Activated CD4-positive, CD25-positive, alpha-beta regulatory T cell (primary cell): ENCODE data around the gene ATOH1.

Experiments used
- DNase-seq, 4 experiments: peaks; one replicate each; lab custom pipeline; 2025; lab: John Stamatoyannopoulos, UW

The ATOH1 gene

DNA sequence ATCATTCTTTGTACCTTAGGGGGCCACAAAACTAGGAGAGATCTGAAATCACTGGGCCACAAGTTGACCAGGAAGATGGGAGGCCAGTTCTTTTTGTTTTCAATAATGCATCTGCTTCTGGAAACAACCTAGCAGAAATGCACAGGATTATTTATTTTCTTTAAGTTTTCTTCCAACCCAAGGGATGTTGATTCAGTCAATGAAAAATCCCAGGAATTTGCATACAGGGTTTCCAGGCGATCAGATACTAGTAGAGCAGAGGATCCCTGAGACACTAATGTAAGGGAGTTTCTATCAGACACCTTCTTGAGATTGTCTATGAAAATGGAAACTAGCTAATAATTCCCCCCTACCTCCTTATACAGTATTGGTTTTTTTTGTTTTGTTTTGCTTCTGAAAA lies 7.4 kb downstream of the ATOH1 start:
- DNase-seq: no peak

DNA sequence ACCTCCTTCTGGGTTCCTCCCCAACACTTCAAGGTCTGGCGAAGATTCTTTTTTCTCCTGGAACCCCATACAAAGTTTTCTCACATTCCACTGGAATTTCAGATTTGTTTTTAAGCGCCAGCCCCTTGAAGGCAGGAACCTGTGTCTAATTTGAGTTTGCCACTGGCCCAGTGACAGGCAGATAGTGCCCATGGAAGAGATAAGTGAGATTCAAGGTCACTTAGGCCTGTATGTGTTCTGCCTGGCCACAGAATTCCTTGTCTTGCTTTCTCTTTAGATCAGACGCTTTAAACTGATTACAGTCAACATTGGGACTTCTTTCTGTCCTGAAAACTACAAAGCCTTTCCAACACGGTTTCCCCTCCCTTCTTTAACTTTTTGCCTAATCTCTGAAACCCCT lies 11.2 kb downstream of the ATOH1 start:
- DNase-seq: no peak

DNA sequence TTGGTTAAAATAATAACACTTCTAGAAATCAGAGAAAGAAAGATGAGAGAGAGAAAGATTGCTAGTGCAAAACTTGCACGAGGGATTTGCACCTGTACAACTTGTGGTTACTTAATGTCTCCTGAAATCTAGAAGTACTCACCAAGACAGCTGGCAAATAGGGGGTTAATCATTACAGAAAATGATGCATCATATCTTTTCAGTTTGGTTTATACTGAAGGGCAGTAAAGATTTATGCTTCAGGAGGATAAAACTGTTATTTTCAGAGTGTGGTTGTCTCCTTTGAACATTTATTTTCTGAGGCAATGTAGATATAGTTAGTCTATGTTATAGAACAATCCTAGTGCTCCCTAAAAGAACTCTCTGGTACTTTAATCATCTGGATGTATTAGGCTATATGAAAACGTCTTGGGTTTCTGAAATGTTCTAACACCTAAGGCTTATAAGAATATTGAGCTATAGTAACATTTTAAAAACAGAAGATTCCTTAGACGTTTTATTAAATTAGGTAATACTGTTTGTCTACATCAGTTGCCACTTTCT lies 13.3 kb downstream of the ATOH1 start:
- DNase-seq: no peak

DNA sequence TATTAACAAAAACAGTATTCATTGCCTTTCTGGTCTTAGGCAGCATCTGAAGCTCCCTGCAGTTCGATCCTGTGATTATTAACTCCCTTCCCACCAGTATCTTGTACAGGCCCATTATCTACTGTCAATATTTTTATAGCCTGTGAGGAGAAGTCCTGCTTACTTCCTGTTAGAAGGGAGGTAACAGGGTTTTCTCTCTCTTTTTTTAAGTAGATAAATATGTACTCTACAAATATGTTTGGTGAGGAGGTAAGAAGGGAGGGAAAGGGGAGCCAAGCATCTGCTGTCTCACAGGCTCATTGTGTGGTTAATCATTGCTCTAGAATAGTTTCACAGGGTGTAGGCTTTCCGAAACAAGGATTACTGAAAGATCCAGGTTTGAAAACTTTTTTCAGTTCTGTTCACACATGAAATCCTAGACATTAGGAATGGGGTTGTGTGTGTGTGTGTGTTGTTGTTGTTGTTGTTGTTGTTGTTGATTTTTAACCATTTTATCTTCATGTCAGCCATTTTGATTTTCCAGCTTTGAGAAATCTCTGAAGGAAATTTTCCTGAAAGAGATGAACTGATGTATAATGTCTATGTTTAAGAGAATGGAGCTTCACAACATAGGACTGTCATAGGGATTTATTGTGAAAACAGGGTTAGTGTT lies 14.2 kb downstream of the ATOH1 start:
- DNase-seq: no peak

DNA sequence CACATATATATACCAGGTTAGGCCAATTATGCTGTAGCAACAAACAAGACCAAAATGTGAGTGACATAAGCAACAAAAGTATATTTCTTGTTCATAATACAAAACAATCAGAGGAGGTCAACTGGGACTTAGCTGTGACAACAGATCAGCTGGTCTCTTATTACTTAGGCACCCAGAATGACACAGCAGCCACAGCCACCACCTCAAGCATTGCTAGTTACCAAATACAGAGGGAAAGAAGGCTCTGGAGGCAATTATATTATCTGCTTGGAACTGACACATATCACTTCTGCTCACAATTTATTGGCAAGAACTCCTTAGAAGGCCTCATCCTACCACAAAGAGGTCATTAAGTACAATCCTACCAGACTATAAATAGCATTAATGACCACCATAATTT lies 15.2 kb downstream of the ATOH1 start:
- DNase-seq: no peak

DNA sequence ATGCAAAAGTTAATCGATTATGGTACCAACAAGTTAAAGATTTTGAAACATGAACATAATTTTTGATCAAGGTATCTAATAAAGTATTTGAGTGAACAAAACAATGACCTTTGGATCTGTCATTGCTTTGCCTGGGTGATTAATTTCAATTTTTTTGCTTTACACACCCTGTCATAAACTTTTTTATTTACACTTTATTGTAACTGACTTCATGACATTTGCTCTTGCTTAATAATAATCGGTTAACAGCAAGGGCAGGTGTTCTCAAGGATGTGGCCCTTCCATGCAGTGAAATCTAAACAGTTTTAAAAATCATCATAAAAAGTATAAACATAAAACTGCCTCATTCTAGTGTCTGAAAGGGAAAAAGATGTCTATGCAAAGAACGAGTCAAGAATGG lies 24.1 kb downstream of the ATOH1 start:
- DNase-seq: no peak

DNA sequence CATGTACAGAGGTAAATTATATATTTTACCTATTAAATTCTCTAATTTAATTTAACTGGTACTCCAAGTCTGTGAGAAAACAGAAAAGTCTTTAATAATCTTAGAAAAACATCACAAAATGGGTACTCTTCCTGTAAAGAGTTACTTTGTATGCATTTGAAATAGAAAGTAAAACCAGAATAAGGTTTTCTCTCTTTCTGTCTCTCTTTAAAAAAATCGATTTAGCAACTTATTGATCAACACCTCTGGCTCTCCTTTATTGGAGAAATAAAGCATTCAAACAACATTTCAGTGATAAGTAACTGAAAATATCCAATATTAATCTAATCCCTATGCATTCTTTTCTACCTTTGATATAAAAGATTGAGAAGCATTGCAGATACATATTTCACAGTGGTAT lies 27.4 kb downstream of the ATOH1 start:
- no peak for DNase-seq

DNA sequence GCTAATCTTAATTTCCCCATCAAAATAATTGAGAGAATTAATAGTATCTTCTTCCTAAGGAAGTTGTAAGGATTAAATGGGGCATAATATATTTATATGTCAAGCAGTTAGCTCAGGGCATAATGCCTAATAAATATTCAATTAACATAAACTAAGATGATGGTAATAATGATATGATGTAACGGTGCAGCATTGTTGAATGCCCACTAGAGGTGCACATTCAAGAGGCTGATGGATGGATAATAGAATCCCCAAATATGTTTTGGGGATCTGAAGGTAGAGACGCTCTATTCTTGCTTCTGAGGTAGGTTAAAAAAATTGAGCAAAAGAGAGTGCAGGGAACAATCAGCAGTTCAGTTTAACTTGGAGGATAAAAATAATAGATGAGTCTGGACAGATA lies 37.1 kb downstream of the ATOH1 start:
- DNase-seq: no peak

DNA sequence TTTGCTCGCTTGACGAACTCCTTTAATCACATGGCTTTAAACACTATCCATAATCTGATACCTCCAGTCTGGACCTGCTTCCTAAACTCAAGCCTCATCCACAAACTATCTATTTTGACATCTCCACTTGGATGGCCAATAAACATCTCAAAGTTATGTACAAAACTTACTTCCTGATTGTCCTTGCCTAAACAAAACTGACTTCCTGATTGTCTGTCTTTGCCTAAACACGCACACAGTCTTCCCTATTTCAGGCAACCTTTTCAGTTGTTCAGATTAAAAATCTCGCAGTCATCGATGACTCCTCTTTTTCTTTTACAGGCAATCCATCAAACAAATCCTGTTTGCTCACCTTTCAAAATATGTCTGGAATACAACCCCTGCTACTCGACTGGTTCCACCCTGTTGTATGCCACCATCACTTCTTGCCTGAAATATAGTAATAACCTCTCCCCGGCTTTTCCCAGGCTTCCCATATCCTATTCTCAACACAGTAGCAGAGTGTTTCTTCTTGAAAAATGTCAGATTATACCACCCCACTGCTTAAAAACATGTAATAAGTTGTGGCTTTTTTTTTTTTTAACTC lies 39.0 kb downstream of the ATOH1 start:
- DNase-seq: no peak

DNA sequence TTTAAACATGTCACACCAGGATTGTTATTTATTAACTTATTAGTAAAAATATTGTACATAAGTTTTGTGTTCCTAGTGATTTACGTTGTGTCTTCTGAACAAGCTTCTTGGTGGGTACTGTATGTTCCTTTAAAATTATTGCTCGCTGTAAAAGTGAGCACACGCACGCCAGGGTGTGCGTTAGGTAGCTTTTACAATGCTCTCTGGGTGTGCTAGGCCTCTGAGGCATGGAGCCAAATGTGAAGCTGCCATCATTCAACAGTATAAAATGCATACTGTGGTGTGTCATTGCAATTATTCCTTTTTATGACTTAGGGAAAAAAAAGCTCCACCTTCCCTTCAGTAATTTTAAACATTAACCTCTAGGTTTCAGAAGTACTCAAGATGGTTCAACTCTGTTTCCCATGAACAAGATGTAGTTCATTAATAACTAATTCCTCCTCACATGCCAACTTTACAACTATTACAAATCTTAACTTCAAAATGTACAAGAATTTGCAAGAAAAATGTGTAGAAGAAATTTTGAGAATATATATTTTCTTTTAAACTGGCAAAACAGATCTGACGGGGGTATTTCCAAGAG lies 42.4 kb downstream of the ATOH1 start:
- DNase-seq: no peak

DNA sequence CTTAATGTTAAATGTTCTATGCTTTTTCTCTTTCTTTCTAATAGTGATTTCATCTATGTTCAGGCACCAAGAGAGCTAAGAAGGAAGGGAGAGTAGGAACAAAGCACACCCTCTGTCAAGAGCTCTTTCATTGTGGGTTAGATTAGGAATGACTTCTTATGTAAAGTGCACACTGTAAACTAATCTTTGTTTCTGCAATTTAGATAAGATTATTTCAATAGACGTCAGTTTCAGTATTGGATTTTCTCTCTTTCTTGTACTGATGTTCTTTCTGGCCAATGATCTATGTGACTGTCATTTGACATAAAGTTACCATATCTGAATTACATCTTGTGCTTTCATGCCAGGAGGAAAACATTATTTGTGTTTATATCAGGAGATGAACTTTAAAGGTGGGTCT lies 48.2 kb downstream of the ATOH1 start:
- DNase-seq: no peak

DNA sequence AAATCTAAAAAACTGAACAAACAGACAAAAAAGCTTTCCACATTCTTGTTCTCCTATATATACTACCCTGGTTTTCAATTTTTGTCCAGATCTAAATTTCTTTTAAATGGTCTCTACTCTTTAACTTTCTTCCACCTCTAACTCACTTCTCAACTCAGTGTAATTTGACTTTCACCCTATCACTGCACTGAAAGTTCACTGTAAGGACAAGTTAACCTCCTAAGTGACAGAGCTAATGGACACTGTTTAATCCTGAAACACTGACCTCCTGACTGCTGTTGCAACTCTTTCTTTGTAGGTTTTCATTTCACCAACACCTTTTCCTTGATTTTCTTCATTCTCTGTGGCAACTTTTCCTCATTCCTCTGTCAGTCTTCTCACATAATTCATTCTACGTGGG lies 50.0 kb downstream of the ATOH1 start:
- DNase-seq: no peak

DNA sequence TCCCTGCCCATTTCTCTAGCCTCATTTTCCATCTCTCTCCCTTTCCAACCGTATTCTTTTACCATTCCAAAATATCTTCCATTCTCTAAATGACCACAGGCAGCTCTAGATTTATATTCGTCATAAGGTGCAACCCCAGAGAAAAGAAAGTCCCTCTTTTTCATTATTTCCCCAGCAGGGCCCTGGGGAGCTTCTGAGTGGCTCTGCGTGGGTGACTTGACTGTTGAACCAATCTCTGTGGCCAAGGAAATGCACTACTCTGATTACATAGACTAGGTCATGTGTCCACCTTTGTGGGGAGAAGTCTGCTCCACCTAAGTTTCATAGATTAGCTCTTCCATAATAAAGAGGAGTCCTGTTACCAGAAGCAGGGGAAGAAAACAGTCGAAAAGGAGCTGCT lies 51.4 kb downstream of the ATOH1 start:
- DNase-seq: no peak
